Measurements from ENCODE around the gene ARAP2.

DNA sequence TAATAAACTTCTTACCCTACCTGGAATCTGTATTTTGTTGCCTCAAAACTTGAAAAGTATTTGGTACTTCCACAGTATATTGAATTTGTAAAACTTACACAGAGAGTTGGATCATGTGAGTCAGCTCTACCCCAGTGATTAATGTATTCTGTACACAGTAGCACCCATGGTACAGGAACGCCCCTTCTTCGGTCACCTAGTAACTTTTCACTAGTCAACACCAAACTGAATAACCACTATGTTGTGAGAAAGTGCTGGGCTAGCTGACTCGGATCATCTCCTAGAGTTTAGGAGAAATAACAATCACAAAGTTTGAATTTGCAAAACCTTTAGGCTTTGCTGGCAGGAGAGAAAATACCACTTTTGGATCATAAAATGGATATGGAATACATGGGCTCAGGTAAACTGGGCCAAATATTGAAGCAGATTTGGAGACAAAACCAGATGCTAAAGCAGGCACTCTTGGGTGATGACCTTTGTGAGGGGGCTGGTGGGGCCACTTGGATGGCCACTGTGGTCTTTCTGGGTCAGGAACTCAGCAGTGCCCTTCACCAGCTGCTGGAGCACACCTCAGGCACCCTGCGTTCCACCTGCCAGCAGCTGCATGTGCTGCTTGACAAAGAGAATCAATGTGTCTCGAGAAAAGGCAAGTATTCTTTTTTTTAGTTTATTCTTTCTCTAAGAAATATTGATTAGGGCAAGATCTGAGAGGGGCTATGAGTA, 37.2 kb upstream of the ARAP2 start, which contains the start of gene DTHD1:
- TF ChIP-seq, protein P1, sequence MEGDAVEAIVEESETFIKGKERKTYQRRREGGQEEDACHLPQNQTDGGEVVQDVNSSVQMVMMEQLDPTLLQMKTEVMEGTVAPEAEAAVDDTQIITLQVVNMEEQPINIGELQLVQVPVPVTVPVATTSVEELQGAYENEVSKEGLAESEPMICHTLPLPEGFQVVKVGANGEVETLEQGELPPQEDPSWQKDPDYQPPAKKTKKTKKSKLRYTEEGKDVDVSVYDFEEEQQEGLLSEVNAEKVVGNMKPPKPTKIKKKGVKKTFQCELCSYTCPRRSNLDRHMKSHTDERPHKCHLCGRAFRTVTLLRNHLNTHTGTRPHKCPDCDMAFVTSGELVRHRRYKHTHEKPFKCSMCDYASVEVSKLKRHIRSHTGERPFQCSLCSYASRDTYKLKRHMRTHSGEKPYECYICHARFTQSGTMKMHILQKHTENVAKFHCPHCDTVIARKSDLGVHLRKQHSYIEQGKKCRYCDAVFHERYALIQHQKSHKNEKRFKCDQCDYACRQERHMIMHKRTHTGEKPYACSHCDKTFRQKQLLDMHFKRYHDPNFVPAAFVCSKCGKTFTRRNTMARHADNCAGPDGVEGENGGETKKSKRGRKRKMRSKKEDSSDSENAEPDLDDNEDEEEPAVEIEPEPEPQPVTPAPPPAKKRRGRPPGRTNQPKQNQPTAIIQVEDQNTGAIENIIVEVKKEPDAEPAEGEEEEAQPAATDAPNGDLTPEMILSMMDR (IDR thresholded peaks at IDR 0.05): no peak
- no peak for TF ChIP-seq EP300 (IDR thresholded peaks at IDR 0.05)
